DMS 273 (cell line): ENCODE results near the gene DDX51.

Source experiments
- DNase-seq: peaks from one replicate; lab custom pipeline; 2025; ENCODE audit not compliant: unreplicated experiment; lab: John Stamatoyannopoulos, UW

Gene DDX51

GRCh38 chr12:132179431-132180362 is 35.6 kb upstream of the DDX51 start:
- DNase-seq, result no peak

GRCh38 chr12:132178801-132179401 is 34.8 kb upstream of the DDX51 start:
- DNase-seq, result peak; percentile 56

- DNase-seq, result no peak
Observed at GRCh38 chr12:132178316-132178715, 34.2 kb upstream of the DDX51 start.

- no peak for DNase-seq
Observed at GRCh38 chr12:132176920-132177551, 32.9 kb upstream of the DDX51 start.

GRCh38 chr12:132176385-132176919 is 32.3 kb upstream of the DDX51 start:
- no peak for DNase-seq

- DNase-seq, result no peak
Observed at GRCh38 chr12:132175496-132176384, 31.6 kb upstream of the DDX51 start.

- no peak for DNase-seq
Observed at GRCh38 chr12:132174839-132175490, 30.8 kb upstream of the DDX51 start.

GRCh38 chr12:132174015-132174838 is 30.1 kb upstream of the DDX51 start:
- no peak for DNase-seq

- no peak for DNase-seq
Observed at GRCh38 chr12:132173135-132174014, 29.3 kb upstream of the DDX51 start.

GRCh38 chr12:132172619-132173018 is 28.5 kb upstream of the DDX51 start:
- no peak for DNase-seq

GRCh38 chr12:132171968-132172521 is 27.9 kb upstream of the DDX51 start:
- DNase-seq, result no peak

GRCh38 chr12:132171293-132171967 is 27.3 kb upstream of the DDX51 start:
- no peak for DNase-seq

- DNase-seq, result no peak
Observed at GRCh38 chr12:132170637-132171292, 26.6 kb upstream of the DDX51 start.

- no peak for DNase-seq
Observed at GRCh38 chr12:132170094-132170636, 26.0 kb upstream of the DDX51 start.

- no peak for DNase-seq
Observed at GRCh38 chr12:132169376-132169775, 25.3 kb upstream of the DDX51 start.

GRCh38 chr12:132168311-132169031 is 24.4 kb upstream of the DDX51 start:
- DNase-seq, result no peak
